Psoas muscle (tissue), 8 donors: ENCODE data around the gene CTAGE4. TPM values are rescaled to one million over a fixed set of nuclear protein-coding genes. Genes with fewer than 3 reads are reported as not detected.
"Not testable (repeated sequence)": the region's sequence is repeated elsewhere in the genome, so short reads cannot be mapped to it uniquely, and the experiment has no call there.

Source experiments
- ATAC-seq, 4 donors: fragments of 200-7000 bp; cut with Tn5 transposase; one replicate each; pipeline ENCODE4 v1.9.1; 2020; ENCODE audit warnings: moderate library complexity in 3 of 4, mild to moderate bottlenecking in 2 of 4
- DNase-seq, 2 donors: peaks; one replicate each; pipeline ENCODE4 v3.0.0-alpha.2; 2020
- H3K27ac ChIP-seq: fragments of 200-600 bp; one replicate; pipeline ENCODE4 v1.8.0; 2022
- H3K27me3 ChIP-seq, 3 donors: fragments of 200-600 bp in 1 of 3; one replicate each; pipeline versions ENCODE4 v1.6.1 to v1.8.0; 2013 to 2022; ENCODE audit warnings: low read length in 2 of 3, mild to moderate bottlenecking in 2 of 3, moderate library complexity in 1 of 3; ENCODE audit not compliant: insufficient read depth in 3 of 3
- H3K36me3 ChIP-seq, 2 donors: fragments of 200-600 bp in 1 of 2; one replicate each; pipeline versions ENCODE4 v1.6.1 to v1.8.0; 2013 to 2022; ENCODE audit warnings: low read depth in 1 of 2, mild to moderate bottlenecking in 1 of 2, moderate library complexity in 1 of 2; ENCODE audit not compliant: insufficient read depth in 1 of 2
- H3K4me1 ChIP-seq: fragments of 200-600 bp; one replicate; pipeline ENCODE4 v1.8.0; 2022
- H3K4me3 ChIP-seq: fragments of 200-600 bp; one replicate; pipeline ENCODE4 v1.8.0; 2022; ENCODE audit warnings: mild to moderate bottlenecking
- H3K9me3 ChIP-seq: fragments of 200-600 bp; one replicate; pipeline ENCODE4 v1.8.0; 2022
- CTCF ChIP-seq: fragments of 200-600 bp; IDR thresholded peaks from one replicate; pipeline ENCODE4 v1.8.0; 2022; ENCODE audit warnings: antibody characterized with exemption
- WGBS, 3 donors: extraction: QIAGEN DNeasy Blood & Tissue Kit; methylation state at CpG; one replicate each; pipeline versions ENCODE4 v1.1.6 to v1.1.7; 2013; 5-methylcytosine and 5-hydroxymethylcytosine counted together
- intact Hi-C, 2 donors: fragments of 100-400 bp; cut with DNase I; formaldehyde crosslinking; loops; one replicate each; pipeline versions ENCODE4 v1.11.0 to v1.14.2; 2022
- long read RNA-seq, 2 donors: library from polyadenylated mRNA; unstranded; transcript quantifications; one replicate each; pipeline ENCODE4 v2.0.0, GENCODE V29; 2021
- polyA plus RNA-seq, 3 donors: library from polyadenylated mRNA; stranded (reverse); fragments of 200-250 nt; gene quantifications; one replicate each; pipeline ENCODE4 v1.2.3, GENCODE V29; 2013
- total RNA-seq, 4 donors: library from RNA; stranded (reverse); fragmentation: NEBNext Ultra II Directional in 2 of 4; extraction: Animal tissue kit (Norgen Biotek cat#: 25700) in 2 of 4; gene quantifications; one replicate each; pipeline versions ENCODE4 v1.2.1 to v1.2.4, GENCODE V29; 2021 to 2023
- donor health status: healthy with polysubstance abuse.
- donor health status: DM: no; HTN: no; CAD: no; lungs with moderate emphysema.
- donor health status: Bipolar disorder and iron deficiency.
- donor health status: healthy.
- donor health status: DM: yes; HTN: yes; CAD: no.
- donor health status: DM: no; HTN: no; CAD: no.
- donor health status: DM: no; HTN: no; CAD: no.
- donor health status: DM: yes; HTN: yes; CAD: no.

CTAGE4 gene
- total RNA-seq = under 1 TPM in 1 of 4 donors, not detected in 3; 0.15 TPM
- polyA plus RNA-seq = under 1 TPM in 2 of 3 donors, not detected in 1; 0.03 TPM
- long read RNA-seq, donor 1 = 0 reads
- long read RNA-seq, donor 2 = 0 reads

GRCh38 chr7:144183166-144183565 is at the start of gene CTAGE4:
TSS of gene CTAGE4 (plus strand) at chr7:144183466. CDS start at chr7:144183504, 38 bp downstream.
- H3K4me3 ChIP-seq, H3K27ac ChIP-seq, intact Hi-C loops, DNase-seq, H3K27me3 ChIP-seq, H3K36me3 ChIP-seq, H3K4me1 ChIP-seq, H3K9me3 ChIP-seq, ATAC-seq: not testable (repeated sequence)
- WGBS, 3 donors = no CpG with 5 or more reads among the region's 19 CpGs

DNA sequence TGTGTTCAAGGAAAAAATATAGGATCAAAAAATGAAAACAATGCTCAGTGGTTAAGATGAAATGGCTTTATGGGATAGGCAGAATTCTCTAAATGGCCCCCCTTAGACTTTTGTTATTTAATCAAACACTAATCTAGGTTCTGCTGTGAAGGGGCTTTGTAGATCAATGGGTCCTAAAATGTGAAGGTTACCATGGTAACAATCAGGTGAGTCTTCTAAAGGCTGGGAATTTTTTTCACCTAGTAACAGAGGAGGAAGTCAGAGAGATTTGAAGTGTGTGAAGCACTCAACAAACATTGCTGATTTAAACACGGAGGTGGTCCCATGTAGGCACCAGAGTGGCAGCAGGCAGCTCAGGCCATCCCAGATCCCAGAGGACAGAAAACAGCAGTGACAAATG is 49.1 kb upstream of the CTAGE4 start:
- intact Hi-C loops = loop anchor here in 1 of 2 donors (10.0 kb wide), 1 partner anchor 99 kb away; no protein-coding TSS in a partner anchor
- ATAC-seq (no peak), DNase-seq (no peak)
- no peak overlapping the region for H3K27ac ChIP-seq
- TF ChIP-seq CTCF = no peak
- H3K9me3 ChIP-seq = no peaks in the 10 kb centered on the region
- WGBS, 3 donors = 72 to 82% (median 75%) methylated on average over 1 of the region's 1 CpG
- H3K27me3 ChIP-seq = no peaks in the 10 kb centered on the region
- H3K4me3 ChIP-seq = no peak overlapping the region
- no peaks in the 10 kb centered on the region for H3K36me3 ChIP-seq
- H3K4me1 ChIP-seq = no peaks in the 10 kb centered on the region

- Histone ChIP-seq H3K27ac (no peak overlapping the region), H3K9me3 (no peaks in the 10 kb centered on the region), H3K27me3 (no peaks in the 10 kb centered on the region), H3K4me3 (no peak overlapping the region), H3K36me3 (no peaks in the 10 kb centered on the region), H3K4me1 (no peaks in the 10 kb centered on the region)
- no peak for ATAC-seq
- WGBS, 3 donors = 58 to 69% (median 68%) methylated on average over 1 of the region's 1 CpG
- no peak for TF ChIP-seq CTCF
- intact Hi-C loops = loop anchor here in 1 of 2 donors (10.0 kb wide), 1 partner anchor 103 kb away; no protein-coding TSS in a partner anchor
- DNase-seq = no peak
Measured at GRCh38 chr7:144137501-144137900, 45.8 kb upstream of the CTAGE4 start.

DNA sequence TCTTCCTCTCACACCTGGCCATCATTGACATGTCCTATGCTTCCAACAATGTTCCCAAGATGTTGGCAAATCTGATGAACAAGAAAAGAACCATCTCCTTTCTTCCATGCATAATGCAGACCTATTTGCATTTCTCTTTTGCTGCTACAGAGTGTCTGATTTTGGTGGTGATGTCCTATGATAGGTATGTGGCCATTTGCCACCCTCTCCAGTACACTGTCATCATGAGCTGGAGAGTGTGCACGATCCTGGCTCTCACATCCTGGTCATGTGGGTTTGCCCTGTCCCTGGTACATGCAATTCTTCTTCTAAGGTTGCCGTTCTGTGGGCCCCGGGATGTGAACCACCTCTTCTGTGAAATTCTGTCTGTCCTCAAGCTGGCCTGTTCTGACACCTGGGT is 41.1 kb upstream of the CTAGE4 start:
- no peaks in the 10 kb centered on the region for H3K27me3 ChIP-seq
- H3K4me1 ChIP-seq = no peaks in the 10 kb centered on the region
- WGBS, 3 donors = 71 to 80% (median 73%) methylated on average over 3 of the region's 3 CpGs
- H3K9me3 ChIP-seq = no peaks in the 10 kb centered on the region
- intact Hi-C loops = no loop called here
- H3K27ac ChIP-seq = no peak overlapping the region
- ATAC-seq = no peak
- H3K36me3 ChIP-seq = no peaks in the 10 kb centered on the region
- no peak overlapping the region for H3K4me3 ChIP-seq
- DNase-seq = no peak
- TF ChIP-seq CTCF = no peak

DNA sequence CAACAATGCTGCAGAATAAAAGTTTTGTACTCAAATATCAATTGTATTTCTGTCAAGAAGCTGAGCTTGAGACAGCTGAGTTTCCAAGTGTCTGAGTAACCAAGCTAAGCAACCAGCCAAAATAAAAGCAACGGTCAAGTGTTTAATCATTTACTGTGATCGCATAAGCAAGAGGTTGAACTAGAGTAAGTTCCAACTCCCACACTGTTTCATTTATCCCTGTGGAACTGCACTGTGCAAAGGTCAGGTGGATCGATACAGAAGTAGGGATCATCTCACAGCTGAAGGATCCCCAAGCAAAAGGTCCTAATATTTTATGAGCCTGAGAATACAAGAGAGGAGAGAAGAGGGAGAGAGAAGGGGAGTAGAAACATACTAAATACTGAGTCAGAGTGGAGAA is 38.8 kb upstream of the CTAGE4 start:
- H3K36me3 ChIP-seq = no peaks in the 10 kb centered on the region
- no peak overlapping the region for H3K27ac ChIP-seq
- no peak overlapping the region for H3K4me3 ChIP-seq
- DNase-seq (no peak), ATAC-seq (no peak)
- no peaks in the 10 kb centered on the region for H3K4me1 ChIP-seq
- intact Hi-C loops = no loop called here
- H3K9me3 ChIP-seq = peaks cover 8% of the 10 kb centered on the region
- no peaks in the 10 kb centered on the region for H3K27me3 ChIP-seq
- WGBS, 3 donors = 88 to 93% (median 89%) methylated on average over 3 of the region's 3 CpGs
- TF ChIP-seq CTCF = no peak
